Retinal pigment epithelial cell (primary cell): ENCODE measurements around the gene BPIFB3.

ENCODE experiments used
- DNase-seq: peaks from one replicate; pipeline ENCODE4 v3.0.0-alpha.2; 2010; ENCODE audit warnings: low read depth
- H3K4me3 ChIP-seq: 2 replicates; pipeline ENCODE4 v1.5.1; 2011; ENCODE audit warnings: mild to moderate bottlenecking, low read length, control low read depth, moderate library complexity
- CTCF ChIP-seq: conservative IDR thresholded peaks from 2 replicates; pipeline ENCODE4 v1.5.1; 2011; ENCODE audit warnings: low read depth, low read length, control low read depth, inconsistent platforms

Gene BPIFB3

GRCh38 chr20:33032555-33032954, 21.1 kb upstream of the BPIFB3 start:
- H3K4me3 ChIP-seq, result no peak overlapping the region
- DNase-seq, result no peak
- no peak for TF ChIP-seq CTCF

- DNase-seq, result no peak
- H3K4me3 ChIP-seq, result no peak overlapping the region
- TF ChIP-seq CTCF, result no peak
These were observed 20.3 kb upstream of the BPIFB3 start for GRCh38 chr20:33033381-33033780.

GRCh38 chr20:33034115-33034514, 19.6 kb upstream of the BPIFB3 start:
- no peak overlapping the region for H3K4me3 ChIP-seq
- no peak for TF ChIP-seq CTCF
- no peak for DNase-seq

GRCh38 chr20:33034901-33035492, 18.7 kb upstream of the BPIFB3 start:
- no peak for DNase-seq
- H3K4me3 ChIP-seq, result no peak overlapping the region
- TF ChIP-seq CTCF, result no peak

- no peak overlapping the region for H3K4me3 ChIP-seq
- no peak for DNase-seq
- no peak for TF ChIP-seq CTCF
These were observed 16.2 kb upstream of the BPIFB3 start for GRCh38 chr20:33037456-33037855.

- DNase-seq, result no peak
- no peak for TF ChIP-seq CTCF
- H3K4me3 ChIP-seq, result no peak overlapping the region
These were observed 15.5 kb upstream of the BPIFB3 start for GRCh38 chr20:33038243-33038642.

- no peak for DNase-seq
- H3K4me3 ChIP-seq, result no peak overlapping the region
- no peak for TF ChIP-seq CTCF
These were observed 11.3 kb upstream of the BPIFB3 start for GRCh38 chr20:33042430-33042829.
